HepG2 (cell line): ENCODE data around the gene HTATIP2. TPM values are rescaled to one million over a fixed set of nuclear protein-coding genes. Genes with fewer than 3 reads are reported as not detected.
A peak's percentile ranks its signal among the peaks of the same experiment; 100 is the strongest.

Experiments used
- AHDC1 ChIP-seq: sonication (generic); formaldehyde crosslinking; IDR thresholded peaks from 2 replicates; pipeline ENCODE4 v1.5.1; 2020; ENCODE audit warnings: mild to moderate bottlenecking, missing genetic modification reagents, borderline replicate concordance
- CREB1 ChIP-seq, 2 experiments: fragments of 450-650 bp in 1 of 2; IDR thresholded peaks; 2 replicates each; pipeline ENCODE4 v1.6.1; 2016 to 2017; ENCODE audit warnings: control low read depth in 1 of 2, mild to moderate bottlenecking in 1 of 2, missing compliant biosample characterization in 1 of 2, missing genetic modification characterization in 1 of 2
- HIVEP1 ChIP-seq: sonication (generic); formaldehyde crosslinking; IDR thresholded peaks from 2 replicates; pipeline ENCODE4 v1.4.0; 2020; ENCODE audit warnings: mild to moderate bottlenecking, missing genetic modification reagents
- KAT7 ChIP-seq: IDR thresholded peaks from 2 replicates; pipeline ENCODE4 v1.6.1; 2018; ENCODE audit warnings: borderline replicate concordance, missing compliant biosample characterization
- KIAA2018 ChIP-seq: sonication (generic); formaldehyde crosslinking; IDR thresholded peaks from 2 replicates; pipeline ENCODE4 v1.5.0; 2020; ENCODE audit warnings: mild to moderate bottlenecking, missing genetic modification reagents, borderline replicate concordance
- MBD4 ChIP-seq: IDR thresholded peaks from 2 replicates; pipeline ENCODE4 v1.6.1; 2012; ENCODE audit warnings: low read length, inconsistent platforms, borderline replicate concordance
- SATB2 ChIP-seq: sonication (generic); formaldehyde crosslinking; IDR thresholded peaks from 2 replicates; pipeline ENCODE4 v1.5.0; 2020; ENCODE audit warnings: missing genetic modification reagents
- SIN3A ChIP-seq: IDR thresholded peaks from 2 replicates; pipeline ENCODE4 v1.6.1; 2011; ENCODE audit warnings: low read depth, mild to moderate bottlenecking, control low read depth, low read length, borderline replicate concordance
- SPEN ChIP-seq: sonication (generic); formaldehyde crosslinking; IDR thresholded peaks from 2 replicates; pipeline ENCODE4 v1.5.1; 2020; ENCODE audit warnings: low read depth, mild to moderate bottlenecking, missing genetic modification reagents
- TOE1 ChIP-seq: sonication (generic); formaldehyde crosslinking; IDR thresholded peaks from 2 replicates; pipeline ENCODE4 v1.4.0; 2020; ENCODE audit warnings: mild to moderate bottlenecking, missing genetic modification reagents
- ZMAT5 ChIP-seq: sonication (generic); formaldehyde crosslinking; IDR thresholded peaks from 2 replicates; pipeline ENCODE4 v1.5.0; 2020; ENCODE audit warnings: mild to moderate bottlenecking, low read depth, missing genetic modification reagents, borderline replicate concordance
- ZNF572 ChIP-seq: sonication (generic); formaldehyde crosslinking; IDR thresholded peaks from 2 replicates; pipeline ENCODE4 v1.5.1; 2020; ENCODE audit warnings: mild to moderate bottlenecking, missing genetic modification reagents
- ZNF605 ChIP-seq: sonication (generic); formaldehyde crosslinking; IDR thresholded peaks from 2 replicates; pipeline ENCODE4 v1.8.0; 2022; ENCODE audit warnings: mild to moderate bottlenecking, missing genetic modification reagents
- polyA plus RNA-seq, 8 experiments: library from polyadenylated mRNA; depleted of rRNA in 3 of 8; stranded (reverse) in 7 of 8; unstranded in 1 of 8; fragments of >200 nt; fragmentation: Illumina TruSeq in 4 of 8; extraction: Trizol in 4 of 8; gene quantifications; 2 replicates each; pipeline versions ENCODE4 v1.2.1 to v1.2.3, GENCODE V29; 2011 to 2016; ENCODE audit warnings: low read depth in 4 of 8, missing spikeins in 1 of 8, mixed read lengths in 1 of 8; ENCODE audit not compliant: insufficient read depth in 1 of 8
- total RNA-seq, 5 experiments: library from RNA; depleted of rRNA; stranded (reverse); fragments of >200 nt; fragmentation: Illumina TruSeq; extraction: Trizol; gene quantifications; 2 replicates each; pipeline ENCODE4 v1.2.3, GENCODE V29; 2016; ENCODE audit warnings: low read depth in 1 of 5

The HTATIP2 gene
- total and polyA plus RNA-seq, 2 of the 13 experiments (the other 11 are each of a cell fraction or from before 2014, with no cell fraction given) = not detected

- TF ChIP-seq AHDC1 (no peak; the same call in 1 of the 2 replicates), SATB2 (peak; percentile 40; the same call in 1 of the 2 replicates), SIN3A (no peak; the same call in 1 of the 2 replicates), KAT7 (CRISPR knock-in tag) (peak; percentile 28), ZNF572 (CRISPR knock-in tag) (no peak), MBD4 (no peak), KIAA2018 (CRISPR knock-in tag) (0 out of 2 replicates have a peak, but pooled peaks have one; percentile 18), CREB1 (IDR thresholded peaks at IDR 0.05) (peak; percentile 94), CREB1 (CRISPR knock-in tag; IDR thresholded peaks at IDR 0.05) (peak; percentile 97), HIVEP1 (CRISPR knock-in tag) (no peak; the same call in 1 of the 2 replicates), TOE1 (no peak), ZMAT5 (CRISPR knock-in tag) (no peak), SPEN (peak; percentile 81), ZNF605 (peak; percentile 69)
These were observed 24.0 kb downstream of the HTATIP2 start, which contains the start of gene PRMT3 (continued) for GRCh38 chr11:20387261-20388095.
